ENCODE data around the gene SLC22A1.
"Not testable (repeated sequence)": the region's sequence is repeated elsewhere in the genome, so short reads cannot be mapped to it uniquely, and the experiment has no call there.

SLC22A1 gene

GRCh38 chr6:160146454-160147145 lies 25.0 kb downstream of the SLC22A1 start:
- no peaks in the 10 kb centered on the region for H3K36me3 ChIP-seq (ENCODE audit: insufficient read depth, low read length)
- H3K9ac ChIP-seq (ENCODE audit: low read depth, low read length), result no peak overlapping the region
- no peaks in the 10 kb centered on the region for H3K27me3 ChIP-seq (ENCODE audit: control insufficient read depth, insufficient read depth, low read length)
- no peak overlapping the region for H3K4me3 ChIP-seq (ENCODE audit: low read length)
- H3K9me3 ChIP-seq (replicated peaks; ENCODE audit: low read length), result no peaks in the 10 kb centered on the region
- H3K4me1 ChIP-seq (ENCODE audit: control insufficient read depth, insufficient read depth, low read length), result peaks cover 5% of the 10 kb centered on the region
- no peak overlapping the region for H3K4me2 ChIP-seq (ENCODE audit: low read length)

- Histone ChIP-seq H3K4me3 (ENCODE audit: low read length) (no peak overlapping the region), H3K4me2 (ENCODE audit: low read length) (no peak overlapping the region), H3K9me3 (replicated peaks; ENCODE audit: low read length) (no peaks in the 10 kb centered on the region), H3K9ac (ENCODE audit: low read depth, low read length) (no peak overlapping the region), H3K4me1 (ENCODE audit: control insufficient read depth, insufficient read depth, low read length) (no peaks in the 10 kb centered on the region), H3K36me3 (ENCODE audit: insufficient read depth, low read length) (no peaks in the 10 kb centered on the region), H3K27me3 (ENCODE audit: control insufficient read depth, insufficient read depth, low read length) (no peaks in the 10 kb centered on the region)
Measured at GRCh38 chr6:160147146-160147536, 25.5 kb downstream of the SLC22A1 start.

- no peak overlapping the region for H3K4me2 ChIP-seq (ENCODE audit: low read length)
- H3K36me3 ChIP-seq (ENCODE audit: insufficient read depth, low read length), result no peaks in the 10 kb centered on the region
- H3K27me3 ChIP-seq (ENCODE audit: control insufficient read depth, insufficient read depth, low read length), result no peaks in the 10 kb centered on the region
- no peaks in the 10 kb centered on the region for H3K9me3 ChIP-seq (replicated peaks; ENCODE audit: low read length)
- no peak overlapping the region for H3K4me3 ChIP-seq (ENCODE audit: low read length)
- no peak overlapping the region for H3K9ac ChIP-seq (ENCODE audit: low read depth, low read length)
- H3K4me1 ChIP-seq (ENCODE audit: control insufficient read depth, insufficient read depth, low read length), result no peaks in the 10 kb centered on the region
Measured at GRCh38 chr6:160154471-160154870, 32.9 kb downstream of the SLC22A1 start.

GRCh38 chr6:160156842-160157241 lies 35.2 kb downstream of the SLC22A1 start:
- no peaks in the 10 kb centered on the region for H3K27me3 ChIP-seq (ENCODE audit: control insufficient read depth, insufficient read depth, low read length)
- no peaks in the 10 kb centered on the region for H3K9me3 ChIP-seq (replicated peaks; ENCODE audit: low read length)
- no peak overlapping the region for H3K9ac ChIP-seq (ENCODE audit: low read depth, low read length)
- no peak overlapping the region for H3K4me2 ChIP-seq (ENCODE audit: low read length)
- H3K4me1 ChIP-seq (ENCODE audit: control insufficient read depth, insufficient read depth, low read length), result no peaks in the 10 kb centered on the region
- no peaks in the 10 kb centered on the region for H3K36me3 ChIP-seq (ENCODE audit: insufficient read depth, low read length)
- H3K4me3 ChIP-seq (ENCODE audit: low read length), result no peak overlapping the region

- Histone ChIP-seq H3K27me3 (ENCODE audit: control insufficient read depth, insufficient read depth, low read length) (no peaks in the 10 kb centered on the region), H3K9ac (ENCODE audit: low read depth, low read length) (no peak overlapping the region), H3K4me1 (ENCODE audit: control insufficient read depth, insufficient read depth, low read length) (no peaks in the 10 kb centered on the region), H3K4me3 (ENCODE audit: low read length) (no peak overlapping the region), H3K4me2 (ENCODE audit: low read length) (no peak overlapping the region), H3K9me3 (replicated peaks; ENCODE audit: low read length) (no peaks in the 10 kb centered on the region), H3K36me3 (ENCODE audit: insufficient read depth, low read length) (no peaks in the 10 kb centered on the region)
Measured at GRCh38 chr6:160160450-160160849, 38.8 kb downstream of the SLC22A1 start.

- Histone ChIP-seq H3K27me3 (ENCODE audit: control insufficient read depth, insufficient read depth, low read length) (no peaks in the 10 kb centered on the region), H3K36me3 (ENCODE audit: insufficient read depth, low read length) (no peaks in the 10 kb centered on the region), H3K4me1 (ENCODE audit: control insufficient read depth, insufficient read depth, low read length) (no peaks in the 10 kb centered on the region), H3K4me3 (ENCODE audit: low read length) (no peak overlapping the region), H3K9me3 (replicated peaks; ENCODE audit: low read length) (no peaks in the 10 kb centered on the region), H3K9ac (ENCODE audit: low read depth, low read length) (no peak overlapping the region), H3K4me2 (ENCODE audit: low read length) (no peak overlapping the region)
Measured at GRCh38 chr6:160160929-160161646, 39.5 kb downstream of the SLC22A1 start.

- Histone ChIP-seq H3K4me3 (ENCODE audit: low read length) (no peak overlapping the region), H3K36me3 (ENCODE audit: insufficient read depth, low read length) (no peaks in the 10 kb centered on the region), H3K9me3 (replicated peaks; ENCODE audit: low read length) (no peaks in the 10 kb centered on the region), H3K4me1 (ENCODE audit: control insufficient read depth, insufficient read depth, low read length) (no peaks in the 10 kb centered on the region), H3K4me2 (ENCODE audit: low read length) (no peak overlapping the region), H3K27me3 (ENCODE audit: control insufficient read depth, insufficient read depth, low read length) (no peaks in the 10 kb centered on the region), H3K9ac (ENCODE audit: low read depth, low read length) (no peak overlapping the region)
Measured at GRCh38 chr6:160161647-160161986, 40.0 kb downstream of the SLC22A1 start.

GRCh38 chr6:160162030-160162566 lies 40.5 kb downstream of the SLC22A1 start:
- Histone ChIP-seq H3K36me3 (ENCODE audit: insufficient read depth, low read length) (no peaks in the 10 kb centered on the region), H3K9me3 (replicated peaks; ENCODE audit: low read length) (no peaks in the 10 kb centered on the region), H3K4me1 (ENCODE audit: control insufficient read depth, insufficient read depth, low read length) (no peaks in the 10 kb centered on the region), H3K4me2 (ENCODE audit: low read length) (no peak overlapping the region), H3K9ac (ENCODE audit: low read depth, low read length) (no peak overlapping the region), H3K4me3 (ENCODE audit: low read length) (no peak overlapping the region), H3K27me3 (ENCODE audit: control insufficient read depth, insufficient read depth, low read length) (no peaks in the 10 kb centered on the region)

GRCh38 chr6:160163425-160163824 lies 41.8 kb downstream of the SLC22A1 start:
- H3K4me3 ChIP-seq (ENCODE audit: low read length), result no peak overlapping the region
- no peak overlapping the region for H3K9ac ChIP-seq (ENCODE audit: low read depth, low read length)
- H3K36me3 ChIP-seq (ENCODE audit: insufficient read depth, low read length), result no peaks in the 10 kb centered on the region
- H3K9me3 ChIP-seq (replicated peaks; ENCODE audit: low read length), result no peaks in the 10 kb centered on the region
- no peaks in the 10 kb centered on the region for H3K27me3 ChIP-seq (ENCODE audit: control insufficient read depth, insufficient read depth, low read length)
- H3K4me1 ChIP-seq (ENCODE audit: control insufficient read depth, insufficient read depth, low read length), result no peaks in the 10 kb centered on the region
- H3K4me2 ChIP-seq (ENCODE audit: low read length), result no peak overlapping the region

- Histone ChIP-seq H3K9ac (ENCODE audit: low read depth, low read length) (no peak overlapping the region), H3K4me2 (ENCODE audit: low read length) (no peak overlapping the region), H3K9me3 (replicated peaks; ENCODE audit: low read length) (no peaks in the 10 kb centered on the region), H3K36me3 (ENCODE audit: insufficient read depth, low read length) (no peaks in the 10 kb centered on the region), H3K4me1 (ENCODE audit: control insufficient read depth, insufficient read depth, low read length) (no peaks in the 10 kb centered on the region), H3K4me3 (ENCODE audit: low read length) (no peak overlapping the region), H3K27me3 (ENCODE audit: control insufficient read depth, insufficient read depth, low read length) (no peaks in the 10 kb centered on the region)
Measured at GRCh38 chr6:160163912-160164311, 42.3 kb downstream of the SLC22A1 start.

GRCh38 chr6:160165928-160166327 lies 44.3 kb downstream of the SLC22A1 start:
- not testable (repeated sequence) for H3K9ac ChIP-seq (ENCODE audit: low read depth, low read length); H3K4me2 ChIP-seq (ENCODE audit: low read length); H3K4me1 ChIP-seq (ENCODE audit: control insufficient read depth, insufficient read depth, low read length); H3K4me3 ChIP-seq (ENCODE audit: low read length); H3K27me3 ChIP-seq (ENCODE audit: control insufficient read depth, insufficient read depth, low read length); H3K36me3 ChIP-seq (ENCODE audit: insufficient read depth, low read length); H3K9me3 ChIP-seq (replicated peaks; ENCODE audit: low read length)

Measured in skeletal muscle satellite cell (primary cell).